Measurements from ENCODE around the gene NFIX.

Gene NFIX

GRCh38 chr19:13055213-13056051 is 60.2 kb downstream of the NFIX start:
- DNase-seq (ENCODE audit: low read depth, low spot score), result peak; percentile 88

- peak; percentile 85 for DNase-seq (ENCODE audit: low read depth, low spot score)
Observed at GRCh38 chr19:13056052-13056660, 60.9 kb downstream of the NFIX start.

- DNase-seq (ENCODE audit: low read depth, low spot score), result peak; percentile 25
Observed at GRCh38 chr19:13057147-13057572, 61.9 kb downstream of the NFIX start.

GRCh38 chr19:13057744-13058143 is 62.5 kb downstream of the NFIX start:
- no peak for DNase-seq (ENCODE audit: low read depth, low spot score)

- peak; percentile 34 for DNase-seq (ENCODE audit: low read depth, low spot score)
Observed at GRCh38 chr19:13058951-13059660, 63.8 kb downstream of the NFIX start.

- peak; percentile 57 for DNase-seq (ENCODE audit: low read depth, low spot score)
Observed at GRCh38 chr19:13060233-13060963, 65.1 kb downstream of the NFIX start.

- DNase-seq (ENCODE audit: low read depth, low spot score), result peak; percentile 92
Observed at GRCh38 chr19:13060964-13061927, 66.0 kb downstream of the NFIX start.

- DNase-seq (ENCODE audit: low read depth, low spot score), result no peak
Observed at GRCh38 chr19:13062317-13062716, 67.0 kb downstream of the NFIX start.

GRCh38 chr19:13063461-13064091 is 68.3 kb downstream of the NFIX start:
- DNase-seq (ENCODE audit: low read depth, low spot score), result no peak

GRCh38 chr19:13064092-13064489 is 68.8 kb downstream of the NFIX start:
- DNase-seq (ENCODE audit: low read depth, low spot score), result no peak

GRCh38 chr19:13066226-13066625 is 71.0 kb downstream of the NFIX start:
- no peak for DNase-seq (ENCODE audit: low read depth, low spot score)

- DNase-seq (ENCODE audit: low read depth, low spot score), result no peak
Observed at GRCh38 chr19:13066933-13067807, 71.9 kb downstream of the NFIX start.

GRCh38 chr19:13068085-13068846 is 73.0 kb downstream of the NFIX start:
- DNase-seq (ENCODE audit: low read depth, low spot score), result no peak

- DNase-seq (ENCODE audit: low read depth, low spot score), result no peak
Observed at GRCh38 chr19:13069415-13070359, 74.4 kb downstream of the NFIX start.

GRCh38 chr19:13070425-13071140 is 75.3 kb downstream of the NFIX start:
- DNase-seq (ENCODE audit: low read depth, low spot score), result no peak

- DNase-seq (ENCODE audit: low read depth, low spot score), result no peak
Observed at GRCh38 chr19:13071444-13072187, 76.3 kb downstream of the NFIX start.
